NCI-H128 (cell line): ENCODE measurements around the gene TMEM205.
"Not testable (repeated sequence)": the region's sequence is repeated elsewhere in the genome, so short reads cannot be mapped to it uniquely, and the experiment has no call there.

Experiments
- DNase-seq: peaks from one replicate; lab custom pipeline; 2025; ENCODE audit not compliant: unreplicated experiment; lab: John Stamatoyannopoulos, UW

Gene TMEM205

GRCh38 chr19:11373166-11373884 is 27.3 kb upstream of the TMEM205 start:
- DNase-seq = peak; percentile 83

GRCh38 chr19:11370744-11371143 is 24.7 kb upstream of the TMEM205 start:
- DNase-seq = no peak

- DNase-seq = no peak
Observed at GRCh38 chr19:11367528-11367927, 21.5 kb upstream of the TMEM205 start.

GRCh38 chr19:11365557-11366117 is 19.6 kb upstream of the TMEM205 start:
- no peak for DNase-seq

GRCh38 chr19:11364935-11365334 is 18.9 kb upstream of the TMEM205 start:
- no peak for DNase-seq

GRCh38 chr19:11364296-11364904 is 18.3 kb upstream of the TMEM205 start:
- no peak for DNase-seq

- no peak for DNase-seq
Observed at GRCh38 chr19:11363881-11364280, 17.8 kb upstream of the TMEM205 start.

GRCh38 chr19:11361771-11362731 is 16.0 kb upstream of the TMEM205 start:
- DNase-seq = no peak

- no peak for DNase-seq
Observed at GRCh38 chr19:11361037-11361770, 15.1 kb upstream of the TMEM205 start.

- DNase-seq = no peak
Observed at GRCh38 chr19:11359421-11359820, 13.4 kb upstream of the TMEM205 start.

- DNase-seq = no peak
Observed at GRCh38 chr19:11356676-11357550, 10.8 kb upstream of the TMEM205 start.

GRCh38 chr19:11356074-11356397 is 10.0 kb upstream of the TMEM205 start:
- DNase-seq = no peak

- DNase-seq = peak; percentile 76
Observed at GRCh38 chr19:11355160-11356073, 9.3 kb upstream of the TMEM205 start, which contains the start of gene PLPPR2. Gene PLPPR2, plus strand, starts transcription at chr19:11355432. Its CDS starts 2,242 bp downstream, at chr19:11357674.

GRCh38 chr19:11354102-11354501 is 8.0 kb upstream of the TMEM205 start:
- not testable (repeated sequence) for DNase-seq

- no peak for DNase-seq
Observed at GRCh38 chr19:11349171-11349570, 3.1 kb upstream of the TMEM205 start.

GRCh38 chr19:11347546-11348039 is 1.5 kb upstream of the TMEM205 start:
- DNase-seq = no peak

- no peak for DNase-seq
Observed at GRCh38 chr19:11345122-11345803, 805 bp downstream of the TMEM205 start.

GRCh38 chr19:11342429-11342828 is 3.6 kb downstream of the TMEM205 start:
- no peak for DNase-seq
